Adrenal gland (tissue), 12 donors: ENCODE results near the gene KCNQ4. TPM values are rescaled to one million over a fixed set of nuclear protein-coding genes. Genes with fewer than 3 reads are reported as not detected.

Source experiments
- DNase-seq, 7 donors: peaks; one replicate each; pipeline ENCODE4 v3.0.0-alpha.2; 2019 to 2020
- H3K27ac ChIP-seq, 5 donors: fragments of 200-600 bp; sonication (generic) in 4 of 5; 1 replicate in 3 of 5; 2 replicates in 2 of 5; pipeline versions ENCODE4 v1.5.1 to v1.8.0; 2016 to 2020; ENCODE audit warnings: mild to moderate bottlenecking in 1 of 5
- H3K27me3 ChIP-seq: fragments of 200-600 bp; 2 replicates; pipeline ENCODE4 v1.8.0; 2021
- H3K36me3 ChIP-seq, 2 donors: fragments of 200-600 bp; replicated peaks in 1 of 2; 1 replicate in 1 of 2; 2 replicates in 1 of 2; pipeline versions ENCODE4 v1.5.1 to v1.8.0; 2018 to 2022
- H3K4me1 ChIP-seq, 2 donors: fragments of 200-600 bp; replicated peaks in 1 of 2; 1 replicate in 1 of 2; 2 replicates in 1 of 2; pipeline versions ENCODE4 v1.5.1 to v1.8.0; 2018 to 2021
- H3K4me3 ChIP-seq, 4 donors: fragments of 200-600 bp; sonication (generic) in 3 of 4; one replicate each; pipeline ENCODE4 v1.5.1; 2016 to 2018
- H3K9me3 ChIP-seq, 3 donors: fragments of 200-600 bp; sonication (generic) in 1 of 3; replicated peaks in 1 of 3; 1 replicate in 2 of 3; 2 replicates in 1 of 3; pipeline versions ENCODE4 v1.5.1 to v1.8.0; 2016 to 2021
- POLR2A ChIP-seq, 2 donors: fragments of 450-650 bp; IDR thresholded peaks; one replicate each; pipeline ENCODE4 v1.6.1; 2017; ENCODE audit warnings: antibody characterized with exemption in 2 of 2, mild to moderate bottlenecking in 2 of 2, moderate library complexity in 1 of 2
- WGBS, 4 donors: extraction: QIAGEN DNeasy Blood & Tissue Kit in 2 of 4; methylation state at CpG; one replicate each; pipeline versions ENCODE4 v1.1.5 to v1.1.7; 2013 to 2017; 5-methylcytosine and 5-hydroxymethylcytosine counted together
- intact Hi-C, 2 donors: fragments of 100-400 bp; cut with DNase I; formaldehyde crosslinking; loops; one replicate each; pipeline versions ENCODE4 v1.14.1 to v1.15.0; 2022 to 2023
- polyA plus RNA-seq, 3 donors: library from polyadenylated mRNA; stranded (reverse); fragments of 200-250 nt in 2 of 3; fragments of 350-450 nt in 1 of 3; fragmentation: Illumina TruSeq in 1 of 3; extraction: RNeasy Lipid Tissue Mini Kit (QIAGEN cat#74804) in 1 of 3; gene quantifications; one replicate each; pipeline ENCODE4 v1.2.3, GENCODE V29; 2013 to 2014
- total RNA-seq, 9 donors: library from RNA; depleted of rRNA in 4 of 9; stranded (reverse); fragments of >200 nt in 4 of 9; fragments of 120-200 nt in 1 of 9; fragmentation: NEBNext Ultra II Directional in 1 of 9; extraction: Animal tissue kit (Norgen Biotek cat#: 25700) in 1 of 9; gene quantifications; one replicate each; pipeline versions ENCODE4 v1.1.0 to v1.2.4, GENCODE V29; 2013 to 2023
- TF ChIP-seq, protein P1 (sequence below), 6 experiments: fragments of 450-650 bp in 4 of 6; fragments of 200-600 bp in 2 of 6; sonication (generic) in 1 of 6; IDR thresholded peaks; 1 replicate in 5 of 6; 2 replicates in 1 of 6; pipeline versions ENCODE4 v1.5.1 to v1.8.0; 2016 to 2021; ENCODE audit warnings: antibody characterized with exemption in 6 of 6, mild to moderate bottlenecking in 2 of 6, moderate library complexity in 1 of 6
- donor health status: healthy with polysubstance abuse.
- donor health status: Bipolar disorder and iron deficiency.
- donor health status: DM: yes; HTN: yes; CAD: no.
- donor health status: DM: no; HTN: no; CAD: no.
- donor health status: DM: no; HTN: no; CAD: no.
- donor health status: DM: yes; HTN: yes; CAD: no.

KCNQ4 gene
- total and polyA plus RNA-seq, 12 donors = 0.06 to 1.0 (median 0.29) TPM; not detected in 2

GRCh38 chr1:40793617-40794016, 10.0 kb downstream of the KCNQ4 start:
- Histone ChIP-seq H3K4me3 (no peak overlapping the region), H3K27me3 (no peaks in the 10 kb centered on the region), H3K36me3 (no peaks in the 10 kb centered on the region), H3K9me3 (no peaks in the 10 kb centered on the region), H3K4me1 (peaks cover 0 to 10% of the 10 kb centered on the region in 2 donors), H3K27ac (no peak overlapping the region)
- intact Hi-C loops = no loop called here
- WGBS, 4 donors = 89 to 96% (median 92%) methylated on average over 3 of the region's 3 CpGs
- no peak for TF ChIP-seq POLR2A (IDR thresholded peaks at IDR 0.05)
- TF ChIP-seq, protein P1, sequence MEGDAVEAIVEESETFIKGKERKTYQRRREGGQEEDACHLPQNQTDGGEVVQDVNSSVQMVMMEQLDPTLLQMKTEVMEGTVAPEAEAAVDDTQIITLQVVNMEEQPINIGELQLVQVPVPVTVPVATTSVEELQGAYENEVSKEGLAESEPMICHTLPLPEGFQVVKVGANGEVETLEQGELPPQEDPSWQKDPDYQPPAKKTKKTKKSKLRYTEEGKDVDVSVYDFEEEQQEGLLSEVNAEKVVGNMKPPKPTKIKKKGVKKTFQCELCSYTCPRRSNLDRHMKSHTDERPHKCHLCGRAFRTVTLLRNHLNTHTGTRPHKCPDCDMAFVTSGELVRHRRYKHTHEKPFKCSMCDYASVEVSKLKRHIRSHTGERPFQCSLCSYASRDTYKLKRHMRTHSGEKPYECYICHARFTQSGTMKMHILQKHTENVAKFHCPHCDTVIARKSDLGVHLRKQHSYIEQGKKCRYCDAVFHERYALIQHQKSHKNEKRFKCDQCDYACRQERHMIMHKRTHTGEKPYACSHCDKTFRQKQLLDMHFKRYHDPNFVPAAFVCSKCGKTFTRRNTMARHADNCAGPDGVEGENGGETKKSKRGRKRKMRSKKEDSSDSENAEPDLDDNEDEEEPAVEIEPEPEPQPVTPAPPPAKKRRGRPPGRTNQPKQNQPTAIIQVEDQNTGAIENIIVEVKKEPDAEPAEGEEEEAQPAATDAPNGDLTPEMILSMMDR (IDR thresholded peaks at IDR 0.05) = no peak
- no peak for DNase-seq

- 91 to 100% (median 93%) methylated on average over 3 to 4 of the region's 4 CpGs for WGBS, 4 donors
- no peak overlapping the region for H3K27ac ChIP-seq
- no peaks in the 10 kb centered on the region for H3K36me3 ChIP-seq
- no peaks in the 10 kb centered on the region for H3K9me3 ChIP-seq
- no peak for TF ChIP-seq POLR2A (IDR thresholded peaks at IDR 0.05)
- TF ChIP-seq, protein P1 (IDR thresholded peaks at IDR 0.05) = no peak
- peaks cover 0 to 10% of the 10 kb centered on the region in 2 donors for H3K4me1 ChIP-seq
- H3K27me3 ChIP-seq = no peaks in the 10 kb centered on the region
- intact Hi-C loops = no loop called here
- no peak overlapping the region for H3K4me3 ChIP-seq
- no peak for DNase-seq
These were observed 10.5 kb downstream of the KCNQ4 start for GRCh38 chr1:40794048-40794447.

DNA sequence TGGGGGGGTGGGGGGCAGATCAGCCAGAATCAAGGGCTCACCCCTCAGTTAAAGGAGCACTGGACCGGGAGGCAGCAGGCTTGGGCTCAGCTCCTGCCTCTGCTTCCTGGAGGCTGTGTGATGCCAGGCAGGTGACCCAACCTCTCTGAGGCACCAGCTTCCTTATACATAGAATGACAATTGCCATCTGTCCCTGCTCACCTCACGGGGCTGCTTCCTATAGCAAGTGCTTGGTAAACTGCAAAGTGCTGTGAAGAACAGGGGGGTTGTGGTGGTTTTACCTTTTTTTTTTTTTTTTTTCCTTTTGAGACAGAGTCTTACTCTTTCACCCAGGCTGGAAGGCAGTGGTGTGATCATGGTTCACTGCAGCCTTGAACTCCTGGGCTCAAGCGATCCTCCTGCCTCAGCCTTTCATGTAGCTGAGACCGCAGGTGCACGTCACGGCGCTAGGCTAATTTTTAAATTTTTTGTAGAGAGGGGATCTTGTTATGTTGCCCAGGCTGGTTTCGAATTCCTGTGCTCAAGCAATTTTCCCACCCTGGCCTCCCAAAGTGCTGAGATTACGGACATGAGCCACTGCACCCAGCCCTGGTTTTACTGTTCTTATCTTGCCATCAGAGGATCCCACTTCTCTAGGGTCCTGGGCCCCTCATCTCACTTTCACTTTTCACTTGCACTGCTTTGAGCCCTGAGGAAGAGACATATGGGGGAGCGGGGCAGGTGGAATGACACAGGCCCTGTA, 11.6 kb downstream of the KCNQ4 start:
- Histone ChIP-seq H3K27ac (no peak overlapping the region), H3K4me1 (peaks cover 0 to 19% of the 10 kb centered on the region in 2 donors), H3K27me3 (no peaks in the 10 kb centered on the region), H3K4me3 (no peak overlapping the region), H3K36me3 (no peaks in the 10 kb centered on the region), H3K9me3 (no peaks in the 10 kb centered on the region)
- intact Hi-C loops = no loop called here
- DNase-seq = no peak
- 78 to 91% (median 83%) methylated on average over 9 to 10 of the region's 10 CpGs for WGBS, 4 donors
- no peak for TF ChIP-seq POLR2A (IDR thresholded peaks at IDR 0.05)
- TF ChIP-seq, protein P1 (IDR thresholded peaks at IDR 0.05) = no peak

DNA sequence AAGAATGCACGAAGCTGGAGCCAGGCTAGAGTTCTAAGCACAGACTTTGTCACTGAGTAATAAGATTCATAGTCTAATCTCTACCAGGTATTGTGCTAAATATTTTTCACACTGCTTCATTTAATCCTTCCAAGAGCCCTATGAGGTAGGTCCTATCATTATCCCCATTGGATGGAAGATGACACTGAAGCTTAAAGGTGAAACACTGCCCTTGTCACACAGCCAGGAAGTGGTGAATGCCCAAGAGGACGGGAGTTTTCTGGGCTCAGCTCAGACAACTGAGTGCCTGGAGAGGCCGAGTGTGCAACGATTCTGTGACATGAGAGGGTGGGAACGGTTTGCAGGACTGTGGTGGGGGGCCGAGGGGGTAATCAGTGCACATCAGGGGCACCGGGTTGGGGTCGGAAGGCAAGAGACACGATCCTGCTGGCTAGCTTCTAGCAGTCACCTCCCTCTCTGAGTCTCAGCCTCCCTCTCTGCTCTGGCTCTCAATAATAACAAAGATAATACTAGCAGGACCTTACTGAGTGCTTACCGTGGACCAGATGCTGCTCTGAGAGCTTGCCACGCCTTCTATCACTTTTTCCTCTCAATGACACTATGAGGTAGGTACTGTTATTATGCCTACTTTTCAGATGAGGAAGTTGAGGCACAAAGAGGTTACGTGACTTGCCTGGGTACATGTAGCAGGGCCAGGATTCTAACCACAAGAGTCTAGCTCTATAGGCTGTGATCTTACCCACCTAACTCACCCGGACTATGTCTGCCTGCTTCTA, 12.4 kb downstream of the KCNQ4 start:
- Histone ChIP-seq H3K4me3 (no peak overlapping the region), H3K9me3 (no peaks in the 10 kb centered on the region), H3K27ac (no peak overlapping the region), H3K36me3 (no peaks in the 10 kb centered on the region), H3K27me3 (no peaks in the 10 kb centered on the region), H3K4me1 (peaks cover 0 to 19% of the 10 kb centered on the region in 2 donors)
- WGBS, 4 donors = 63 to 73% (median 68%) methylated on average over 13 of the region's 13 CpGs
- intact Hi-C loops = no loop called here
- DNase-seq = no peak
- TF ChIP-seq, protein P1 (IDR thresholded peaks at IDR 0.05) = no peak
- no peak for TF ChIP-seq POLR2A (IDR thresholded peaks at IDR 0.05)
